ENCODE data around the gene NEGR1.

NEGR1 gene

DNA sequence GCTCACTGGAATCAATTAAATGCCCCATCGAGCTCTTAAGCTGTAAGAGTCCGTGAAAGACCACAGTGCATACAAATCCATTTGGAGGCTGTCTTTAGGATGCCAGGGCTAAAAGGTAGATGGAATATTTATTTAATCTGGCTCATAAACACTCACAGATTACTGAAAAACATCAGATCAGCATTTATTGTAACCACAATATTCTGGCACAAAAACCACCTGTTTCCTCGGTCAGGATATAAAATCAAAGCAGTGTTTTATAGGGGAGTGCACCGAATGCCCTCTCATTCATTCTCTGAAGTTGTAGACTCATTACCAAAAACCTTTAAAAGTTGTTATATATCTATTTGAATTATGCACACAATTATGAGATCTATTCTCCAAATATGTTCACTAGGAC lies 500.9 kb downstream of the NEGR1 start:
- no peak overlapping the region for H3K27ac ChIP-seq
- no peak for TF ChIP-seq ZFX (IDR thresholded peaks at IDR 0.05; ENCODE audit: borderline replicate concordance)
- TF ChIP-seq, protein P1, sequence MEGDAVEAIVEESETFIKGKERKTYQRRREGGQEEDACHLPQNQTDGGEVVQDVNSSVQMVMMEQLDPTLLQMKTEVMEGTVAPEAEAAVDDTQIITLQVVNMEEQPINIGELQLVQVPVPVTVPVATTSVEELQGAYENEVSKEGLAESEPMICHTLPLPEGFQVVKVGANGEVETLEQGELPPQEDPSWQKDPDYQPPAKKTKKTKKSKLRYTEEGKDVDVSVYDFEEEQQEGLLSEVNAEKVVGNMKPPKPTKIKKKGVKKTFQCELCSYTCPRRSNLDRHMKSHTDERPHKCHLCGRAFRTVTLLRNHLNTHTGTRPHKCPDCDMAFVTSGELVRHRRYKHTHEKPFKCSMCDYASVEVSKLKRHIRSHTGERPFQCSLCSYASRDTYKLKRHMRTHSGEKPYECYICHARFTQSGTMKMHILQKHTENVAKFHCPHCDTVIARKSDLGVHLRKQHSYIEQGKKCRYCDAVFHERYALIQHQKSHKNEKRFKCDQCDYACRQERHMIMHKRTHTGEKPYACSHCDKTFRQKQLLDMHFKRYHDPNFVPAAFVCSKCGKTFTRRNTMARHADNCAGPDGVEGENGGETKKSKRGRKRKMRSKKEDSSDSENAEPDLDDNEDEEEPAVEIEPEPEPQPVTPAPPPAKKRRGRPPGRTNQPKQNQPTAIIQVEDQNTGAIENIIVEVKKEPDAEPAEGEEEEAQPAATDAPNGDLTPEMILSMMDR (IDR thresholded peaks at IDR 0.05) = no peak

DNA sequence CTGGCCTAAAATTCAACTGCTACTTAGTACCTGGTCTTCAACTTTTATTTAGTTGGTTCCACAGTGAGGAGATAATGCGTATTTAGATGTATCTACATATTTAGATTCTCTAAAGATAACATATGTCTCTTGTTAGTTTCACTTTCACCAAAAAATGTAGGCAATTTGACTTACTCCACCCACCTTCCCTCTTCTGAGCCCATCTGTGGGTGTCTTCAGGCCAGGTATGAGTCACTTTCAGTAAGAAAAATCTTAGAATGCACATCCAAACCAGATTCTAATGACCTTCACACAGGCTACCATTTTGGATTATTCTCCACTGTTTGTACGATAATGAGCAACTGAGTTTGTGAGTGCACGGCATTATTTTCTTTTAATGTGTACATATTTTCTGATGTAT lies 501.7 kb downstream of the NEGR1 start:
- TF ChIP-seq, protein P1 (IDR thresholded peaks at IDR 0.05) = no peak
- no peak for TF ChIP-seq ZFX (IDR thresholded peaks at IDR 0.05; ENCODE audit: borderline replicate concordance)
- no peak overlapping the region for H3K27ac ChIP-seq

DNA sequence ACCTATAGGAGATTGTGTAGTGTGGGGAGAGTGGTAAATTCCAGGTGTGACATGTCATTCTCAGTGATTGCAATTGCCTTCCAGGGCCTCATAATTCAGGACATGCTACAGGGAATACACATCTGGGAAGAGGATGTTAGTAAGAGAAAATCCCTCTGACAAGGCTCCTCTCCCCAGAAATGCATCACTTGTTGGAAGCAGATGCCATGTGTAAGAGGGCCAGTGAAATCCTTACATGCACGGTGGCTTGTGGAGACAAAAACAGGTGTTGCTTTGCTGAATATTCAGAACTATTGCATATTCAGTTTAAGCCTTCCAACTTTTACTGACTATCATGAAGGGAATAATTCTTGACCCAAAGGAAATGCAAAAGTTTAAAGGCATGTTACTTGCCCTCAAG lies 503.4 kb downstream of the NEGR1 start:
- TF ChIP-seq ZFX (IDR thresholded peaks at IDR 0.05; ENCODE audit: borderline replicate concordance) = no peak
- TF ChIP-seq, protein P1 (IDR thresholded peaks at IDR 0.05) = no peak

DNA sequence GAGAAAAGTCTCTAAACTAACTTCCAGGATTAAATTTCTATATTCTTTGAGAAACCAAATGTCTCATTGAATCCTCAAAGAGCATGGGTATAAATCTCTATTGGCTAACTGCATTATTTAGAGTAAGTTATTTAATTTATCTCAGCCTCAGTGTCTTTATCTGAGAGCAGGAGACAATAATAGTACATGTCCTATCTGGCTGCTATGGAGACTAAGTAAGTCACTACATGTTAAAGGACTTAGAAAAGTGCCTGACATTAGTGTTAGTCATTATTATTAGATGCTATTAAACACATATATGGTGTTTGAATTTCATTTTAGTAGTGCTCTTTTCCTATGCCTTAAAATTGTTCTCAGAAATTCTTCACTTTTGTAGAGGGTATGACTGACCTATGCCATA lies 505.2 kb downstream of the NEGR1 start:
- no peak overlapping the region for H3K27ac ChIP-seq
- no peak for TF ChIP-seq ZFX (IDR thresholded peaks at IDR 0.05; ENCODE audit: borderline replicate concordance)
- TF ChIP-seq, protein P1 (IDR thresholded peaks at IDR 0.05) = no peak

More for the DNA sequence above, 503.4 kb downstream of the NEGR1 start:
- H3K27ac ChIP-seq = no peak overlapping the region

DNA sequence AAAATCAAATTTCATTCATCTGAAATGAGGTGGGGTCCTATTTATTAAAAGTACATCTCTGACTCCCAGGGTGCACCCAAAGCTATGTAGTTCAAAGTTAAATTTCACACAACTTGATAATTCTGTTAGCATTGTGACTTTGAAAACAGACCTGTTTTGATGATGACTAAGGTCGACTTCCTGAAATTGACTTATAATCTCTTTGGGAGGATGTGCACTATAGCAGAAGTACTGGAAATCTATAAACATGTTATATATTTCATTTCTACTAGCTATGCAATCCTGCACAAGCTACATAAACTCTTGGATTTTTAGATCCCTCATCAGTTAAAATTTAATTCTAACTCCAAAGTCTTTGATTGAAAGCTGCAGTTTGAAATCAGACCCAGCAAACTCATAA lies 507.6 kb downstream of the NEGR1 start:
- no peak overlapping the region for H3K27ac ChIP-seq
- no peak for TF ChIP-seq ZFX (IDR thresholded peaks at IDR 0.05; ENCODE audit: borderline replicate concordance)
- TF ChIP-seq, protein P1 (IDR thresholded peaks at IDR 0.05) = no peak

DNA sequence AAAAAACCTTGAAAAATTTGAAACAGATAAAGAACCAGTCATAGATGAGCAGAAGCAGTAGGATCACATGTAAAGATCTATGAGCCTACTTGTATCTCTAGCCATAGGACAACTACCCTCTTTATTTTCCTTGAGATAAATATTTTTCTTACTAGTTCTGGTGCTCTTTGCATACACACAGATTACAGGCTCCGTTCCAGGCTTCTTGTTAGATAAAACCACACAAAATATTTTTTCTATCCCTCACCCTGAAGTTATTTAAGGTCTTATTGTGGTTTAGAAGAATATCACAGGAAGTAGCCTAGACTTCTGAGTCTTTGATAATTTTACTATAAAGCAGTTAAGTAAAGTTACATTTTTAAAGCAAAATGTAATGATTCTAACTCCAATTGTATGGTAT lies 512.2 kb downstream of the NEGR1 start:
- no peak overlapping the region for H3K27ac ChIP-seq
- TF ChIP-seq ZFX (IDR thresholded peaks at IDR 0.05; ENCODE audit: borderline replicate concordance) = no peak
- TF ChIP-seq, protein P1 (IDR thresholded peaks at IDR 0.05) = no peak

DNA sequence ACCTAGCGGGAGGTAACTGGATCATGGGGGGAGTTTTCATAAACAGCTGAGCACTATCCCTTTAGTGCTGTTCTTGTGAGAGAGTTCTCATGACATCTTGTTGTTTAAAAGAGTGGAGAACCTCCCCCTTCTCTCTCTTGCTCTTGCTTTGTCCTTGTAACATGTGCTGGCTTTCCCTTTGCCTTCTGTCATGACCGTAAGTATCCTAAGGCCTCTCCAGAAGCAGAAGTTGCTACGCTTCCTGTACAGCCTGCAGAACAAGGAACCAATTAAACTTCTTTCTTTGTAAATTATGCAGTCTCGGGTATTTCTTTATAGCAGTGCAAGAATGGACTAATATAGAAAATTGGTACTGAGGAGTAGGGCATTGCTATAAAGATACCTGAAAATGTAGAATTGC lies 515.6 kb downstream of the NEGR1 start:
- TF ChIP-seq, protein P1 (IDR thresholded peaks at IDR 0.05) = no peak
- no peak for TF ChIP-seq ZFX (IDR thresholded peaks at IDR 0.05; ENCODE audit: borderline replicate concordance)
- no peak overlapping the region for H3K27ac ChIP-seq

Measured in 22Rv1 (cell line).